ENCODE measurements around the gene CITED1. TPM values are rescaled to one million over a fixed set of nuclear protein-coding genes. Genes with fewer than 3 reads are reported as not detected.
A peak's percentile ranks its signal among the peaks of the same experiment; 100 is the strongest.

Gene CITED1
- total RNA-seq, 1 experiment from 2014 or later: not detected

DNA sequence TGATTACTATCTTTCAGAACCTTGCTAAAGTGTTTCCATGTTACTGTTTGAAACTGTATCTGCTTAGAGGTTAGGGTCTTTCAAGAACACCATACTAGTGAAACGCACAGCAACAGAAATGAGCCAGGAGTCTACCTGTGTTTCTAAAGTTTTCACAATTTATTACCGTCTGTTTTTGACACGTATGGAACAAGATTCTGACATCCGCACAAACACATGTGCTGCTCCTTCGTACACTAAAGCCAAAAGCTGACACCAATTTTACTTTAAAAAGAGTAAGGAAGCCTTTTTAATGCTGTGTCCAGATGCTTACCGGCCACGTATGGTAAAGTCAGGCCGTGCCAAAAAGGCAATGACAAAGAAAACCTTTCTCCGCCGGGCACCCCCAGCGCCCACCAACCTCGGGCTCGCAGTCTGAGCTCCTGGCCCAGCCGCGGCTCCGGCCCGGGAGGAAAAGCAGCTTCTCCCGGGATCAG, 29.2 kb downstream of the CITED1 start:
- H3K27ac Mint-ChIP-seq (ENCODE audit: unreplicated experiment): peak overlapping the region; percentile 95
- H3K9me3 Mint-ChIP-seq (ENCODE audit: low read depth, unreplicated experiment): no peaks in the 10 kb centered on the region
- peaks cover 64% of the 10 kb centered on the region for H3K36me3 Mint-ChIP-seq (ENCODE audit: insufficient read depth, unreplicated experiment)
- CTCF ChIA-PET: interaction anchor here (0.7 to 1.5 kb wide), 5 partner anchors 15 to 105 kb away, joined by 3 to 17 read pairs (median 3); no protein-coding TSS in a partner anchor
- TSS peak; percentile 47 for BruUV-seq (replicated peaks)
- TF ChIP-seq, protein P1, sequence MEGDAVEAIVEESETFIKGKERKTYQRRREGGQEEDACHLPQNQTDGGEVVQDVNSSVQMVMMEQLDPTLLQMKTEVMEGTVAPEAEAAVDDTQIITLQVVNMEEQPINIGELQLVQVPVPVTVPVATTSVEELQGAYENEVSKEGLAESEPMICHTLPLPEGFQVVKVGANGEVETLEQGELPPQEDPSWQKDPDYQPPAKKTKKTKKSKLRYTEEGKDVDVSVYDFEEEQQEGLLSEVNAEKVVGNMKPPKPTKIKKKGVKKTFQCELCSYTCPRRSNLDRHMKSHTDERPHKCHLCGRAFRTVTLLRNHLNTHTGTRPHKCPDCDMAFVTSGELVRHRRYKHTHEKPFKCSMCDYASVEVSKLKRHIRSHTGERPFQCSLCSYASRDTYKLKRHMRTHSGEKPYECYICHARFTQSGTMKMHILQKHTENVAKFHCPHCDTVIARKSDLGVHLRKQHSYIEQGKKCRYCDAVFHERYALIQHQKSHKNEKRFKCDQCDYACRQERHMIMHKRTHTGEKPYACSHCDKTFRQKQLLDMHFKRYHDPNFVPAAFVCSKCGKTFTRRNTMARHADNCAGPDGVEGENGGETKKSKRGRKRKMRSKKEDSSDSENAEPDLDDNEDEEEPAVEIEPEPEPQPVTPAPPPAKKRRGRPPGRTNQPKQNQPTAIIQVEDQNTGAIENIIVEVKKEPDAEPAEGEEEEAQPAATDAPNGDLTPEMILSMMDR (IDR thresholded peaks at IDR 0.05; ENCODE audit: unreplicated experiment): no peak
- peaks cover 32% of the 10 kb centered on the region for H3K4me1 Mint-ChIP-seq (ENCODE audit: low read depth, unreplicated experiment)
- intact Hi-C loops (cut with micrococcal nuclease; ENCODE audit: unreplicated experiment): no loop called here
- peak overlapping the region; percentile 83 for H3K4me3 Mint-ChIP-seq (ENCODE audit: low read depth, unreplicated experiment)
- H3K27me3 Mint-ChIP-seq (ENCODE audit: unreplicated experiment): peaks cover 29% of the 10 kb centered on the region
- no peak for DNase-seq

DNA sequence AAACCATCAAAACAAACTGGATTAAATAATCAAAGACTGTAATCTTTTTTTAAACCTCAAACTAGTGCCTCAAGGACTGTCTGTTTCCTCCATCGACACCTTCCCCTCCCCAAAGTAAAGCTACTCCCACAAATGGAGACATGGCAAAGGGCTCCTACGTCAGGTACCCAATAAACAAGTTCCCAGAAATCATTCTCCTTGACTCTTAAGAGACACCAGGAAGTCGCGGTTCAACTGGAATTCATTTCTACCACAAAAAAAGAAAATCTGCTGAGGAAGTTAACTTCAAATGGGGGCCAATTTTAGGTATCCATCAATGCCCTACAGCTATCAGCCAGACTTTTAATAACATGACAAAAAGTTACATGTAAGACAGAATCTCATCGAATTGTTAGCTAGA, 31.2 kb downstream of the CITED1 start:
- peaks cover 13% of the 10 kb centered on the region for H3K27me3 Mint-ChIP-seq (ENCODE audit: unreplicated experiment)
- TF ChIP-seq, protein P1 (IDR thresholded peaks at IDR 0.05; ENCODE audit: unreplicated experiment): no peak
- H3K4me1 Mint-ChIP-seq (ENCODE audit: low read depth, unreplicated experiment): peaks cover 27% of the 10 kb centered on the region
- CTCF ChIA-PET: no interaction called here
- H3K9me3 Mint-ChIP-seq (ENCODE audit: low read depth, unreplicated experiment): no peaks in the 10 kb centered on the region
- H3K4me3 Mint-ChIP-seq (ENCODE audit: low read depth, unreplicated experiment): peak overlapping the region; percentile 83
- intact Hi-C loops (cut with micrococcal nuclease; ENCODE audit: unreplicated experiment): no loop called here
- H3K27ac Mint-ChIP-seq (ENCODE audit: unreplicated experiment): peak overlapping the region; percentile 73
- H3K36me3 Mint-ChIP-seq (ENCODE audit: insufficient read depth, unreplicated experiment): peaks cover 79% of the 10 kb centered on the region
- no peak for DNase-seq
- BruUV-seq (replicated peaks): no TSS peak

DNA sequence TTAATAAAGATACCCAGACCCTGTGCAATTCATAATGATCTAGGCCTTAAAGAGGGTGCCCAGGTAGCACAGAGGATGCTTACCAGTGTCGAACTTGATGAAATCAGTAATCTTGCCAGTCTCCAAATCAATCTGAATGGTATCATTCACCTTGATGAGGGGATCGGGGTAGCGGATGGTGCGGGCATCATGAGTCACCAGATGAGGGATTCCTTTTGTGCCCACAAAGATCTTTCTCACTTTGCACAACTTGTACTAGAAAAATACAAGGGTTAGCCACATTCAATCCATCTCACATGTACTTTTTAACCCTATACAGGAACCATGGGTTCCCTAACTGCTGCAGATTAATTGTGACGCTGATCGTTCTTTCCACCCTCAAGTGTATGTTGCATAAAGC, 32.0 kb downstream of the CITED1 start:
- Mint-ChIP-seq H3K9me3 (ENCODE audit: low read depth, unreplicated experiment) (no peaks in the 10 kb centered on the region), H3K27ac (ENCODE audit: unreplicated experiment) (peak overlapping the region; percentile 73), H3K36me3 (ENCODE audit: insufficient read depth, unreplicated experiment) (peaks cover 85% of the 10 kb centered on the region), H3K4me3 (ENCODE audit: low read depth, unreplicated experiment) (peak overlapping the region; percentile 83), H3K4me1 (ENCODE audit: low read depth, unreplicated experiment) (peaks cover 27% of the 10 kb centered on the region), H3K27me3 (ENCODE audit: unreplicated experiment) (peaks cover 5% of the 10 kb centered on the region)
- intact Hi-C loops (cut with micrococcal nuclease; ENCODE audit: unreplicated experiment): no loop called here
- TF ChIP-seq, protein P1 (IDR thresholded peaks at IDR 0.05; ENCODE audit: unreplicated experiment): no peak
- DNase-seq: no peak
- CTCF ChIA-PET: no interaction called here
- BruUV-seq (replicated peaks): no TSS peak

- CTCF ChIA-PET: no interaction called here
- DNase-seq: no peak
- Mint-ChIP-seq H3K27ac (ENCODE audit: unreplicated experiment) (peak overlapping the region; percentile 61), H3K36me3 (ENCODE audit: insufficient read depth, unreplicated experiment) (peaks cover 83% of the 10 kb centered on the region), H3K27me3 (ENCODE audit: unreplicated experiment) (no peaks in the 10 kb centered on the region), H3K9me3 (ENCODE audit: low read depth, unreplicated experiment) (no peaks in the 10 kb centered on the region), H3K4me3 (ENCODE audit: low read depth, unreplicated experiment) (no peak overlapping the region), H3K4me1 (ENCODE audit: low read depth, unreplicated experiment) (peaks cover 27% of the 10 kb centered on the region)
- intact Hi-C loops (cut with micrococcal nuclease; ENCODE audit: unreplicated experiment): no loop called here
- no TSS peak for BruUV-seq (replicated peaks)
- TF ChIP-seq, protein P1 (IDR thresholded peaks at IDR 0.05; ENCODE audit: unreplicated experiment): no peak
Observed at GRCh38 chrX:72272868-72273267, 32.8 kb downstream of the CITED1 start.

All from Calu3 (cell line).